Measurements from ENCODE around the gene USP22. TPM values are rescaled to one million over a fixed set of nuclear protein-coding genes. Genes with fewer than 3 reads are reported as not detected.

The USP22 gene
- total RNA-seq, 1 donor from 2014 or later = 148 TPM

DNA sequence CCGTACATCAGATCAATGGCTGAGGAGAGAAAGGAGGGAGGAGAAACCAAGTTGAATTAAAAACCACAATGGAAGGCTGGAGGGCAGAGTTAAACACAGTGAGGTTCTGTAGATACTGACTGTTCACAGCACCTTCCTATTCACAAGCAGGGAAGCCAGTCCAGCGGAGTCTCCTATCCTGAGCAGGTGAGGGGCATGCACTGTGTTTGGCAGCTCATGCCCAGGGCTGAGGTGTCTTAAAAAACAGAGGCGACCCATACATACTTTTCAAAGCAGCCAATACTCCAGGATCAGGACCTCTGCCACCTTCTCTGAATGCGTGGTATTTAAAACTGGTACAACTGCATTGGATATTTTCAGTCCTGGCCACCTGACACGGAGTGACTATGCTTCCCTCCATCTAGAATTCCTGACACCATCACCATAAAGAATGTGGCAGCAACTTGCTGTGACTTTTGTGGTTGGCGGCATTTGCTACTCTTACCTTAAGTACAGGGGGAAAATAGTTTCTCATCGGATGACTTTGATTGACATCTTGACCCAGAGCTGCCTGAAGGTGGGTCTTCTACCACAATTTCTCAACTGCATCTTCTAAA, 21.5 kb downstream of the USP22 start:
- peak; percentile 6 for DNase-seq (ENCODE audit: low spot score)

DNA sequence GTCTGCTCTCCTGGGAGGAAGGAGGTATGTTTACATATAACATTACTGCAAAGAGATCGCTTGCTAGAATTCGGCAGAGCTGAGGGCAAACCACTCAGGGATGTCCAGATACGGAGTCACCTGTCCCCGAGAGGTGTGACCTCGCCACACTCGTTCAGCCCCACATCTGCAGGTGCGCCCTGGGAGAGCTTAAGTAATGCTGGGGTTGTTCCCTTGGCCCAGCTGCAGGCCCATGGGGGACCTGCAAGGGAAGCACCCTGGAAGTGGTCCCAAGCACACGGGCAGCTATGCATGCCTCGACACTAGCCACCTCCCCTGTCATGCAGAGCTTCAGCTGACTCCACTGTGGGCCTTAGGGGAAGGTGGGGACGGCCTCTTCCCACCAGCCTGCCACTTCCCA, 22.2 kb downstream of the USP22 start:
- no peak for DNase-seq (ENCODE audit: low spot score)

DNA sequence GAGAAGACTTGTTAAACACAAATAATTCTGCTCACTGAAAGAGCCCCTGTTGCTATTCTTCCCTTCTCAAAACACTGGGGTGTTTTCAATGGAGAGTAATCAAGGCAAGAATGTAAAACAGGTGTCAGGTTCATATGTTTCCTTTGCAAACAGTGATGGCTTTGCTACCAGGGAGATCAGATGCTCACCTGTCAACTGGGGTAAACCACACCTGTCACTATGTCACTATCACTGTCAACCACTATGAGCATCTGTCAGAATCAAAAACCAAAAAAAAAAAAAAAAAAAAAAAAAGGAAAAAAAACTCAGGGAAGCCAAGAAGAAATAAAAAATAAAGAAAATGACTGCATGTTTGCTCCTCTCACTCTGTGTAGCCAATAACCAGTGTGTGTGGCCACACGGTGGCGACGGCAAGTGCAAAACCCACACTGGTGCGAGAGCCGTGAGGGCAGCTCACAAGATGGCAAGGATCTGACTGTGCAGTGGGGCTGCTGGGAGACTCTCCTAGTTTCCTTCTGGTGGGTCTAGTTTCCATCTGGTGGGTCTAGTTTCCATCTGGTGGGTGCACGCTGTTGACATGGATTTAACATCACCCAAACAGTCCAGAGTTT, 22.7 kb downstream of the USP22 start:
- DNase-seq (ENCODE audit: low spot score) = no peak

DNA sequence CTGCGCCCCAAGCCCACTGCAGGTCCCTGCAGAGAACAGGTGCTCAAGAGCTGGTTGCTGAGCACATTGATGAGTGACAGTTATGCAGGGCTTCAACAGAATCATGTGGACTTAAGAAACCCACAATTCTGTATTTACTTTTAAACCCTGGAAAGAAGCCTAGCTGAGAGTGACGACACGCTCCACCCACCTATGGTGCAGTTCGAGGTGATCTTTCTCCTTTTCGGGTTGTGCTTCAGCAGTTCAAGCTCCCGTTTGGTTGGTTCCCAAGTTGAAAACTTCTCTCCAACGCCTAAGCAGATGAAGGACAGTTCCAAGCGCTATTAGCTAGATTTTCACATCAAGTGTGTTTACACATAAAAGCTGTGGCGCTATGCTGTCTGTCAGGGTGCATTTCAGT, 23.9 kb downstream of the USP22 start:
- DNase-seq (ENCODE audit: low spot score) = no peak

DNA sequence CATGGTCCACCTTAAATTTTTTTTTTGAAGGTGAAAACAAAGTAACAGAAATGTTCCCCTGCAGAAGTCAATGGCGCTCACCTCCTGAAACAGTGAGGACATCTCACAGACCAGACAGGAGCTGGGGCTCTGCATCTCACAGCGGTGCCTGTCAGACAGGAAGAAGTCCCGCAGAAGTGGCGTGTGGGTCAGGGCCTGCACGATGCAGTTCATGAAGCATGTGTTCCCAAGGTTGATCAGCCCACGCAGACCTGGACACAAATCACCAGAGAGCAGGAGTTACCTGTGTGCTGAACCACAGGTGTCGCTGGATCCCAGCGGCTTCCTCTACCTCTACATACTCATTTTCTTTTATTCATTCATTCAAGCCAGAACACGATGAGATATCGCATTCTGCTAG, 24.9 kb downstream of the USP22 start:
- no peak for DNase-seq (ENCODE audit: low spot score)

DNA sequence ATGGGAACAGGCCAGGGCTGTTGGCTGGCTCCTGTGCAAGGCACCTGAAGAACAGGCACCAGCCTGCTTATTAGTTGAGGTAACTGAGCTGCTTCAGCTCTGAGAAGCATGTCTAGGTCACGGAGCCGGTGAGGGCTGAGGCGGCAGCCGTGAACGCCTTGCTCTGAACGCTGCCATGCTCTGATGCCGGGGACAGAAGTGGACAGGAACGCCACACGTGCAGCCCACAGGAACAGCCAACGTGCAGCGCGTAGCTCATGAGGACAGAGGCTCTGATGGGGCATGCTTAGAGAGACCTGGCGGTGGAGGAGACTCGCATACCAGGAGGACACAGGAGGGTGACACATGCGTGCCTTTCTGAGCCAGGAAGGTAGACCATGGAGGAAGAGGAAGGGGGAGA, 25.6 kb downstream of the USP22 start:
- no peak for DNase-seq (ENCODE audit: low spot score)

DNA sequence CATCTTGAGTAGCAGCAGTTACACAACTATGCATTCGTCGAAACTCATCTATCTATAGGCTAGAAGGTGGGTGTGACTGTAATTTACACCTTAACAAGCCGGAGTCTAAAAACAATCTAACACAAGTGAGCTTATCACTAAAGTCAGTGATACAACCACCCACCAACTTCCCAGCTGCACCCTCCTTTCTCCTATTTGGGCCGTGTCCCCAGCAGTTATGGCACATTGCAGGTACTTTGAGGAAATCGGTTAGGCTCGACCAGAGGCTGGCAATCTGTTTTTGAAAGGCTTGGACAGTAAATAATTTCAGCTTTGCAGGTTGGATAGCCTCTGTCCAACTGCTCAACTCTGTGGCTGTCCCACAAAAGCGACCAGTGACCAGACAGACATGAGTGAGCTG, 26.0 kb downstream of the USP22 start:
- no peak for DNase-seq (ENCODE audit: low spot score)

DNA sequence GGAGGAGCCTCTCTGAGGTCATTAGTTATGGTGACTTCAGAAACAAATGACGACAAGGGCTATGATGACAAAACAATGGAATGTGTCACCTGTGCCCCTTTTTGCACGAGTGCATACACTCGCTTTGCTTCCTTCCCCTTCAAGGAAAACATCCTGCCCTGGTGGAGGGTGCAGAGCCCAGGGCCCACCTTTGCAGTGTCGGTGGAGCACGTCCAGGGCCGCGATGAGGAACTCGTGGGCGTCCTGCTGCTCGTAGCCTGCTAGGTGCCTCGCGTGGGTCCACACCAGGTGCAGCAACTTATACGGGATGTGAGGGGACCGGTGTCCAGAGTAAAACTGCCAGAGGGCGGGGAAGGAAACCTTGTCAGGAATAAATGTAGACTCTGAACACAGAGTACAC, 27.2 kb downstream of the USP22 start:
- no peak for DNase-seq (ENCODE audit: low spot score)

DNA sequence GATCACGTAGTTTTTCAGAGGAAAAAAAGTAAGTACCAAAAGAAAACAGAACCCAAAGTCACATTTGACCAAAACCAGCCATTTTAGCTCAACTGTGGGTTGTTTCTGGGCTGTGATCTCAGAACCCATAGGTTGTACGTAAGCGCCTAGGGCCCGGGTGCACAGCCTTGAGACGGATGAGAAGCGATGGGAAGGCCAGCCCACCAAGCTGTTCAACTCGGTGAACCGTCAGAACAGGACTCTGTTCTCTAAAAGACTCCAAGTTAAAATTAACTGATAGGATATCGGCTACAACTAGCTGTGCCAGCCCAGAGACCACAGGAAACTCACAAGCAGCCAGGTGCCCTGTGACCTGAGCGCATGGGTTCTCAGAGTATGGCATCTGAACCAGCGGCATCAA, 28.3 kb downstream of the USP22 start:
- DNase-seq (ENCODE audit: low spot score) = no peak

DNA sequence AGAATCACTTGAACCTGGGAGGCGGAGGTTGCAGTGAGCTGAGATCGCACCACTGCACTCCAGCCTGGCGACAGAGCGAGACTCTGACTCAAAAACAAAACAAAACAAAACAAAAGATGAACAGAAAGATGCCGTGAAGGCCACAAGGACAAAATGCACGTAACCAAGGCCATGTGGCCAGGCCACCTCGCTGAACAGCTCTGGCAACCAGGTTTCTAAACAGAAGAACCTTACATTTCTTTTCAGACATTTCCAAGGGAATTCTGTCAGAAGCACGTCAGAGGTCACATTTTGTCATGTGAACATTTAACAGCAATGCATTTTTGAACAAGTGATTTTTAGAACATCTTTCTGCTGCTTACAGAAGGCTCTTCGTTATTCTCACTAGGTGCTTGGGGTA, 28.8 kb downstream of the USP22 start:
- DNase-seq (ENCODE audit: low spot score) = no peak

DNA sequence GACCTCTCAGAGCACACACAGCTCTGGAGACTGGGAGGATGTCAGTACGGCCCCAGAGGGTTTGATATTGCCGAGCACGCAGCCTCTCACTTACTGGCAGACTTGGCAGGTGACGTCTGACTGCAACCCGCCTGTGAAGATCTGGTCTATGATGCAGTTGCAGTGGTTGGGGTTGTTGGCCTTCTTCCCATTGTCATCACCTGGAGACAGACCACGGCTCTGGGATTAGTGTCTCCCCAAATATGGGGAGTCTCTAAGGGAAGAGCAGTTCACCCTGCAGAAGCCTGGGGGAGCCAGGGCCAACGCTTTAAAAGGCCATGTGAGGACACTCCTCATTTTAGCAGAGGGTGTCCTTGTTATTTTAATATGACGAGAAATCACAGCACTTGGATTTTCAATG, 30.1 kb downstream of the USP22 start:
- no peak for DNase-seq (ENCODE audit: low spot score)

DNA sequence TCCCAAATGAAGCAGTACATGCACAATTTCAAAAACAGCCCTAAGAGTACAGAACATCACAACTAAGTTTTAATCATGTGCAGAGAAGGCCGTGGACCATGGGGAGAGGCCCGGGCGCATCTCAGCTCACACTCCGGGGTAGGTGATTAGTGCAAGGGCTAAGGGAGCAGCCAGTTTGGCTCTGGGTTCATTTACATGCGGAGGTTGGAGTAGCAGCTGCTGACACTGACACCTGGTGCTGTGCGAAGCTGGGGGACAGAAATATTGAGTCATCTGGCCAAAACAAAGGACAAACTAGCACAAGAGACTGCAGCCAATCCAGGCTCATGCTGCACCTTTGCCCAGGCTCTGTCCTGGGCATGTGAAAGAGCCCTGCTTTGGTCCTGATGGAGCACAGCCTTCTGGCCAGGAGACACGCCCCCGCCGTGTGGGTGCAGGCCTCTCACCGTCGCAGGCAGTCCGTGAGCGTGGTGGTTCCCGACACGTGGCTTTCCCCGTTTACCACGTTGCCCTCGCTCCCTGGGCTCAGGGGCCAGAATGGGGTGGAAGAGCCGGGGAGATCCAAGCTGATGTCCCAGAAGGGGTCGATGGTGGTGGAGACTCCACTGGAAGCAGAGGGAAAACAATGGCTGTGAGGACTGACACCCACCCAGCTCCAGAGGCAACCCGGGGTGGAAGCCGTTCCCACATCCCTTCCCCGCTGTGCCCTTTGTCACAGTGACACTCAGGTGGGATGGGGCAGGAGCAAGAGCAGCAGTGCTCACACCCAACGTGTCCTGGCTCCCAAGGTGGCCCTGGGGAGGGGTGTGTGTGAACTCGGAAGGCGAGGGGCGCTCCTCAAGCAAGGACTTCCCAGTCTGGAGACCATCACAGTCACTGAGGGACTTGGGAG, 31.9 kb downstream of the USP22 start:
- no peak for DNase-seq (ENCODE audit: low spot score)

DNA sequence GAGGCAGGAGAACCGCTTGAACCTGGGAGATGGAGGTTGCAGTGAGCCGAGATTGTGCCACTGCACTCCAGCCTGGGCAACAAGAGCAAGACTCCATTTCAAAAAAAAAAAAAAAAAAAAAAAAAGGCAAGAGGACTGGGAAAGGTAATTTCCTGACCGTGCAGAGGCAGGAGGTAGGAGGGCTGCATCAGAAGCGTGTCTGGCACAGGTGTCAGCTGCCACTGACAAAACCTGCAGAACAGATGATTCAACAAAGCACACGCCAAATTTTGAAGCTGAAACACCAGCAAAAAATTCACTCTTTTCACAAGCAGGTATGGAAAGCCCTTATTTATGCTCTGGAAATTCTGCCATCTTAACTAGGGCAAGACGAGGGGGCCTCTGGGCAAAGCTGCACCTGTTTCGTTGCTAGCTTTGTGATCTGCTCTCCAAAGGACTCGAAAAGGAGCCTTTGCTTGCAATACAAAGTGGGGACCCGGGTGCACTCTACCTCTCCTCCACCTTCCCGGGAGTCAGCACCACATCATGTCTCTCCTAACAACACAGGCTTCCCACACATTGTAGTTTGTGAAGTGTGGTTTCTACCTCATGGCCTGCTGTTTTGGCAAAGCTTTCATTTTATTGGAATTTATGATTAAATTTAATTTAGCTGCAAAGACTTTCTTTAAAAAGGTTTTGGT, 33.7 kb downstream of the USP22 start:
- no peak for DNase-seq (ENCODE audit: low spot score)

DNA sequence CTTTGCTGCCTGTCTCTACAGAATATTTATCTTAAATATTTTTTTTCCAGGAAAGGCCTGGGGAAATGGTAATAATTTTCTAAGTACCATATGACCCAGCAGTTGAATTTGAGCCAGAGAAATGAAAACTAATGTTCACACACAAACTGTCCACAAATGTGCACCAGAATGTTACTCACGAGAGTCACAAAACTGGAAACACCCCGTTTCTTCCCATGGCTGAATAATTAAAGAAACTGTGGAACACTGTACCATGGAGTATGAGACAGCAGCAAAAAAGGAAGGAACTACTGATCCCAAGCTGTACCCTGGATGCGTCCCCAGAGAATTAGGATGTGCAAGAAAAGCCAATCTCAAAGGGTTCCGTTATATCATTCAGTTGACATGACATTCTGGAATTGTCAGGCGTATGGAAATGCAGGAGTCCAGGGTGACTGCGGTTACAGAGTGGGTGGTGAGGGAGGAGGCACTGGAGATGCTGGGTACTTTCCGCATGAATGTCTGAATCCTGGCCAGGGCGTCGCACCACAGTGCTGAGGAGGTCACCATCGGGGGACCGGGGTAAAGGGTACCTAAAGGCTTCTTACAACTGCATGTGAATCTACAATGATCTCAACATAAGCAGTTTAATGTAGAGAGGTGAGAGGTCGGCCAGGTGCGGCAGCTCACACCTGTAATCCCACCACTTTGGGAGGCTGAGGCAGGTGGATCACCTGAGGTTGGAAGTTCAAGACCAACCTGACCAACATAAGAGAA, 34.5 kb downstream of the USP22 start:
- no peak for DNase-seq (ENCODE audit: low spot score)

DNA sequence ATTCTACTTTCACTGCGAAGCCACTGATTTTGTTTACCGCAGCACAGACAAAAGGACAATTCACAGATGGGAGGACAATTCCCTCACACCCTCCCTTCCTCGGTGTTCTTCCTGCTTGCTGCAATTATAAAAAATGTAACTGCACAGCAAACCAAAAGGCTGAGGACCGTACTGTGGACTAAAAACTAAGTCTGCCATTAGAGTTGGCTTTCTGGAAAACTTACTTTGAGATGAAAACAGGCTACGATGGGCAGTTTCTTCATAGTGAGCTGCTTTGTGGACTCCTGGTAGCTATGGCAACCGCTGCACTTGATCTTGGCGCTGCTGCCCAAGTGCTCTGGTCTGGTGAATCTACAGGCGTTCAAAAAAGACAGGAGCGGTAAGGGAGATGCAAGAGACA, 35.2 kb downstream of the USP22 start:
- no peak for DNase-seq (ENCODE audit: low spot score)

DNA sequence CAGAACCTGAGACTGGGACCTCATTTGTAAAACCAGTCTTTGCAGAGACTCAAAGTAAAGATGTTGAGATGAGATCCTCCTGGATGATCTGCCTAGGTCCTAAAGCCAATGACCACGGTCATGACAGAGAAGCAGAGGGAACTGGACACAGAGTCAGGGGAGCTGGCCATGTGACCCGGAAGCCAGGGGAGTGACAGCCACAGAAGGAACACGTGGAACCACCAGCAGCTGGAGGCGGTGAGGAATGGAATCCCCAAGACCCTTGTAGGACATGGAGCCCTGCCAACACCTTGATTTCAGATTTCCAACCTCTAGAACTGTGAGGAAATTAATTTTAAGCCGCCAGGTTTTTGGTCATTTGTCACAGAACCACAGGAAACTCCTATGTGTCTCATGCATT, 37.0 kb downstream of the USP22 start:
- no peak for DNase-seq (ENCODE audit: low spot score)

DNA sequence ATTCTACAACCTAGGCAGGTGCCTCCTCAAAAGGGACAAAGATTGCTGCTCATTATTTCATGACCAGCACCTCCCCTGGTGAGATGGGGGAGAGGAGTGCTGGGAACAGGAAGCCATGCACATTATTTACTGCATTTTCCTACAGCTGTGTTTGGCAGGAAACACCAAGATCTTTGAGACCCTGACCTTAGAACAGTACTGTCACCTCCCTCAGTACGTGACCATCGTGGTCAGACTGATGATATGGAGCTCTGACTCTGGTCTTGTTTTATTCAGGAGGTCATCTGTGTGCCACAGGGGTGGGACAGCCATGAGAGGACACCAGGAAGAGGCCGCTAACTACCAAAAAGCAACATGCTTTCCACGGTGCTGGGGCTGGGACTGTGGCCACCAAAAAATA, 37.4 kb downstream of the USP22 start:
- no peak for DNase-seq (ENCODE audit: low spot score)

DNA sequence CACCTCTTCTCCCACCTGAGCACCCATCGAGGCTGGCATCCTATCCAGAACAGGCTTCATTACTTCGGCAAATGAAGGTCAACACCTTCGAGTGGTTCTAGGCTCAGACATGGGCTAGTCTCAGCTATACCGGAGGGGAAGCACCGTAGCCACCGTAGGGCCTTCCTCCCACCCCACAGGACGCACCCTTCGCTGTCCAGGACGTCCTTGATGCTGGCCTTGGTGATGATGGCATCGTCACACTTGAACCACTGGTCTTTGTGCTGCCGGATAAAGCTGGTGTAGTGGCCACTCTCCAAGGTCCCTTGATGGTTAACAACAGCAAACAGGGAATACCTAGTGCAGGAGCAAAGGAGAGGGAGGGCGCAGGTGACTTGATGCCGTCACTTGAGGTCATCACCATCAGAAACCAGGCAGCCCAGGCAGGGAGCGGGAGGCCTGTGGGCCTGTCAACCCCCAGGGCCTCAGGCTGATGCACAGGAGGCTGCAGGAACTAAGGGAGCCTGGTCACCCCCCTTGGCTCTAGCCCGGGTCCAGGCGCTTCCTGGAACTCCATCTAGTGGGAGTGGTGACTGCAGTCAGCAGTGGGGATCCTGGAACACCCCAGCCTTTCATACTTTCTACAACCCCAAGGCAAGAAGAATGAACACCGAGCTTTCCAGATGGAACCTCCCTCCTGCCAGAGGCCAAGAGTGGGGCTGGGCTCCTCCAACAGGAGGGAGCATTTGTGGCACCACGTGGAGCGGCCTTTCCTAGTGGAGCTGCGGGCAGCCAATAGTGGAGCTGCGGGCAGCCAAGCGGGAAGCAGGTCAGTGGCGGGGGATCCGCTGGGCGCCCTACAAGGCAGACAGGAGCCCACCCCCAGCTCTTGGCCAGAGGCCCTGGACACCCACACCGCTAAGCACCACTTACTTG, 38.5 kb downstream of the USP22 start:
- no peak for DNase-seq (ENCODE audit: low spot score)

DNA sequence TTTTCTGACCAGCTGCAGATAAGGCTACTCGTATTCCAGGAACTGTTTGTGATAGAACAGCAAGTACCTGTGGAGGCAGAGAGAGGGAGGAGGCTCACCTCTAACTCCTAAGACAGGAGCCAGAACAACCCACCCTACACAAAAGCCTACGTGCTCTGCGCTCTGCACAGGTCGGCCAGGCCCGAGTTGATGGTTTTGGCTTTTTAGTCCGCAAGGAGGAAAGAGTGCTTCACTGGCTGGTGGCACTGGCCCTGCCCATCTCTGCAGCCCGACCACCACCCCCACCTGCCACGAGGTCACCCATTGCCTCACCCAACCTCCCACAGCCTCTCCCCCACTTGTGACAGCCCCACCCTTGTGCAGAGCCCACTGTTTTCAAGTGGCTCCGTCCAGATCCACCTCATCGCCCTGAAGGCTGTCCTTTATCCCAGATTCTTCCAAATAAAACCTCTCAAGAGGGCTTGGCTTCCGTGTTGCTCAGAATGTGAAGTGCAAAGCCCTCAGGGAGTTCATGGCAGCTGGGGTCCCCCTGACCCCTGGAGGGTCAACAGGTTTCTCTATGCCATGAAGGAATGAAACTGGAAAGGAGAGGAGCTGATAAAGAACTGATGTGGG, 39.7 kb downstream of the USP22 start:
- no peak for DNase-seq (ENCODE audit: low spot score)

Measured in mesenteric fat pad (tissue), 1 donor.